Measurements from ENCODE around the gene SYNRG. TPM values are rescaled to one million over a fixed set of nuclear protein-coding genes. Genes with fewer than 3 reads are reported as not detected.

The SYNRG gene
- total RNA-seq, result 54.3 to 56.3 TPM (median 56.2 TPM) in 3 replicates

GRCh38 chr17:37609170-37610040, at the start of gene SYNRG:
SYNRG (minus strand) TSS chr17:37609418; CDS start chr17:37609355, 63 bp downstream.
- peaks cover 21% of the 10 kb centered on the region for H3K36me3 Mint-ChIP-seq
- peaks cover under 1% of the 10 kb centered on the region for H3K9me3 Mint-ChIP-seq
- peaks cover 19% of the 10 kb centered on the region for H3K4me1 Mint-ChIP-seq
- peak; percentile 92 to 96 for DNase-seq (ENCODE audit: low spot score in 2 of 2, unreplicated experiment in 2 of 2)
- H3K27ac Mint-ChIP-seq, result peak within 1 kb of the TSS; percentile 94
- peak within 1 kb of the TSS; percentile 87 for H3K4me3 Mint-ChIP-seq
- TF ChIP-seq CTCF (IDR thresholded peaks at IDR 0.05; ENCODE audit: unreplicated experiment), result no peak
- H3K27me3 Mint-ChIP-seq (ENCODE audit: low read depth), result no peaks in the 10 kb centered on the region

GRCh38 chr17:37657202-37657601, 48.0 kb upstream of the SYNRG start:
- H3K4me1 Mint-ChIP-seq, result no peaks in the 10 kb centered on the region
- no peaks in the 10 kb centered on the region for H3K9me3 Mint-ChIP-seq
- no peak overlapping the region for H3K27ac Mint-ChIP-seq
- H3K36me3 Mint-ChIP-seq, result no peaks in the 10 kb centered on the region
- peaks cover 16% of the 10 kb centered on the region for H3K27me3 Mint-ChIP-seq (ENCODE audit: low read depth)
- no peak overlapping the region for H3K4me3 Mint-ChIP-seq
- DNase-seq (ENCODE audit: low spot score in 2 of 2, unreplicated experiment in 2 of 2), result no peak
- TF ChIP-seq CTCF (IDR thresholded peaks at IDR 0.05; ENCODE audit: unreplicated experiment), result no peak

GRCh38 chr17:37651849-37652248, 42.6 kb upstream of the SYNRG start:
- Mint-ChIP-seq H3K4me1 (peaks cover 7% of the 10 kb centered on the region), H3K27ac (no peak overlapping the region), H3K4me3 (no peak overlapping the region), H3K9me3 (no peaks in the 10 kb centered on the region), H3K36me3 (no peaks in the 10 kb centered on the region), H3K27me3 (ENCODE audit: low read depth) (peaks cover 57% of the 10 kb centered on the region)
- DNase-seq (ENCODE audit: low spot score in 2 of 2, unreplicated experiment in 2 of 2), result no peak
- TF ChIP-seq CTCF (IDR thresholded peaks at IDR 0.05; ENCODE audit: unreplicated experiment), result no peak

GRCh38 chr17:37650419-37651003, 41.3 kb upstream of the SYNRG start:
- Mint-ChIP-seq H3K27me3 (ENCODE audit: low read depth) (peaks cover 70% of the 10 kb centered on the region), H3K9me3 (no peaks in the 10 kb centered on the region)
- DNase-seq (ENCODE audit: low spot score in 2 of 2, unreplicated experiment in 2 of 2), result no peak

GRCh38 chr17:37648555-37648954, 39.3 kb upstream of the SYNRG start:
- H3K9me3 Mint-ChIP-seq, result no peaks in the 10 kb centered on the region
- H3K4me3 Mint-ChIP-seq, result no peak overlapping the region
- peaks cover 15% of the 10 kb centered on the region for H3K4me1 Mint-ChIP-seq
- DNase-seq (ENCODE audit: low spot score in 2 of 2, unreplicated experiment in 2 of 2), result no peak
- TF ChIP-seq CTCF (IDR thresholded peaks at IDR 0.05; ENCODE audit: unreplicated experiment), result no peak
- no peak overlapping the region for H3K27ac Mint-ChIP-seq
- no peaks in the 10 kb centered on the region for H3K36me3 Mint-ChIP-seq
- H3K27me3 Mint-ChIP-seq (ENCODE audit: low read depth), result peaks cover 79% of the 10 kb centered on the region

More at GRCh38 chr17:37650419-37651003, 41.3 kb upstream of the SYNRG start:
- H3K4me3 Mint-ChIP-seq, result no peak overlapping the region
- TF ChIP-seq CTCF (IDR thresholded peaks at IDR 0.05; ENCODE audit: unreplicated experiment), result no peak
- H3K27ac Mint-ChIP-seq, result no peak overlapping the region
- H3K4me1 Mint-ChIP-seq, result peaks cover 7% of the 10 kb centered on the region
- no peaks in the 10 kb centered on the region for H3K36me3 Mint-ChIP-seq
